ENCODE measurements around the gene SPATA2.
"Not testable (repeated sequence)": the region's sequence is repeated elsewhere in the genome, so short reads cannot be mapped to it uniquely, and the experiment has no call there.

The SPATA2 gene

GRCh38 chr20:49904440-49905214, 10.7 kb downstream of the SPATA2 start:
- TF ChIP-seq CTCF (IDR thresholded peaks at IDR 0.05): no peak
- H3K27ac ChIP-seq: no peak overlapping the region
- H3K36me3 ChIP-seq: peaks cover 62% of the 10 kb centered on the region
- no peaks in the 10 kb centered on the region for H3K27me3 ChIP-seq
- H3K9me3 ChIP-seq: no peaks in the 10 kb centered on the region
- no peak overlapping the region for H3K4me3 ChIP-seq (ENCODE audit: low read depth in 1 of 2, low read length in 1 of 2)
- no peaks in the 10 kb centered on the region for H3K4me1 ChIP-seq (ENCODE audit: control insufficient read depth in 1 of 2, insufficient read depth in 1 of 2, low read depth in 1 of 2, low read length in 1 of 2)

- peaks cover 33% of the 10 kb centered on the region for H3K36me3 ChIP-seq
Measured at GRCh38 chr20:49901588-49901987, 13.7 kb downstream of the SPATA2 start.

GRCh38 chr20:49899541-49900383, 15.6 kb downstream of the SPATA2 start:
- Histone ChIP-seq H3K9me3 (no peaks in the 10 kb centered on the region), H3K4me1 (ENCODE audit: control insufficient read depth in 1 of 2, insufficient read depth in 1 of 2, low read depth in 1 of 2, low read length in 1 of 2) (peaks cover 27 to 31% of the 10 kb centered on the region in 2 experiments), H3K27me3 (no peaks in the 10 kb centered on the region), H3K4me3 (ENCODE audit: low read depth in 1 of 2, low read length in 1 of 2) (no peak overlapping the region), H3K27ac (no peak overlapping the region), H3K36me3 (peaks cover 14% of the 10 kb centered on the region)
- no peak for TF ChIP-seq CTCF (IDR thresholded peaks at IDR 0.05)

More at GRCh38 chr20:49901588-49901987, 13.7 kb downstream of the SPATA2 start:
- no peak overlapping the region for H3K27ac ChIP-seq
- H3K4me1 ChIP-seq (ENCODE audit: control insufficient read depth in 1 of 2, insufficient read depth in 1 of 2, low read depth in 1 of 2, low read length in 1 of 2): peaks cover 10 to 13% of the 10 kb centered on the region in 2 experiments
- no peak for TF ChIP-seq CTCF (IDR thresholded peaks at IDR 0.05)
- no peak overlapping the region for H3K4me3 ChIP-seq (ENCODE audit: low read depth in 1 of 2, low read length in 1 of 2)
- no peaks in the 10 kb centered on the region for H3K27me3 ChIP-seq
- no peaks in the 10 kb centered on the region for H3K9me3 ChIP-seq

- Histone ChIP-seq H3K4me1 (ENCODE audit: control insufficient read depth in 1 of 2, insufficient read depth in 1 of 2, low read depth in 1 of 2, low read length in 1 of 2) (peaks cover 56 to 67% of the 10 kb centered on the region in 2 experiments), H3K27ac (peak overlapping the region; percentile 78), H3K27me3 (no peaks in the 10 kb centered on the region), H3K9me3 (no peaks in the 10 kb centered on the region), H3K4me3 (ENCODE audit: low read depth in 1 of 2, low read length in 1 of 2) (peak overlapping the region; percentile 31 to 53), H3K36me3 (no peaks in the 10 kb centered on the region)
- no peak for TF ChIP-seq CTCF (IDR thresholded peaks at IDR 0.05)
Measured at GRCh38 chr20:49896204-49896603, 19.1 kb downstream of the SPATA2 start.

GRCh38 chr20:49895474-49896093, 19.7 kb downstream of the SPATA2 start:
- Histone ChIP-seq H3K27ac (peak overlapping the region; percentile 78), H3K4me3 (ENCODE audit: low read depth in 1 of 2, low read length in 1 of 2) (peak overlapping the region; percentile 31 to 53), H3K4me1 (ENCODE audit: control insufficient read depth in 1 of 2, insufficient read depth in 1 of 2, low read depth in 1 of 2, low read length in 1 of 2) (peaks cover 62 to 73% of the 10 kb centered on the region in 2 experiments)
- not testable (repeated sequence) for H3K9me3 ChIP-seq, H3K36me3 ChIP-seq, H3K27me3 ChIP-seq

Data from neutrophil (primary cell).